Lower lobe of right lung (tissue), 2 donors: Measurements from ENCODE around the gene NFATC2. TPM values are rescaled to one million over a fixed set of nuclear protein-coding genes. Genes with fewer than 3 reads are reported as not detected.
"Not testable (repeated sequence)": the region's sequence is repeated elsewhere in the genome, so short reads cannot be mapped to it uniquely, and the experiment has no call there.

Experiments
- ATAC-seq, 2 donors: fragments of 200-7000 bp; cut with Tn5 transposase; one replicate each; pipeline ENCODE4 v1.9.1; 2020 to 2022; ENCODE audit warnings: mild to moderate bottlenecking in 2 of 2, moderate library complexity in 2 of 2
- DNase-seq: peaks from one replicate; pipeline ENCODE4 v3.0.0-alpha.2; 2020
- H3K27ac ChIP-seq: fragments of 200-600 bp; one replicate; pipeline ENCODE4 v1.8.0; 2022
- H3K27me3 ChIP-seq: fragments of 200-600 bp; one replicate; pipeline ENCODE4 v1.8.0; 2022; ENCODE audit warnings: low read depth
- H3K36me3 ChIP-seq: fragments of 200-600 bp; one replicate; pipeline ENCODE4 v1.8.0; 2022; ENCODE audit warnings: mild to moderate bottlenecking
- H3K4me1 ChIP-seq: fragments of 200-600 bp; one replicate; pipeline ENCODE4 v1.8.0; 2022
- H3K4me3 ChIP-seq: fragments of 200-600 bp; one replicate; pipeline ENCODE4 v1.8.0; 2022; ENCODE audit warnings: mild to moderate bottlenecking
- H3K9me3 ChIP-seq: fragments of 200-600 bp; one replicate; pipeline ENCODE4 v1.8.0; 2022
- intact Hi-C: fragments of 100-400 bp; cut with DNase I; formaldehyde crosslinking; loops from one replicate; pipeline ENCODE4 v1.11.0; 2022
- total RNA-seq: library from RNA; stranded (reverse); fragmentation: NEBNext Ultra II Directional; extraction: Animal tissue kit (Norgen Biotek cat#: 25700); gene quantifications from one replicate; pipeline ENCODE4 v1.2.1, GENCODE V29; 2021
- TF ChIP-seq, protein P1 (sequence below): fragments of 200-600 bp; IDR thresholded peaks from one replicate; pipeline ENCODE4 v1.8.0; 2022; ENCODE audit warnings: antibody characterized with exemption, mild to moderate bottlenecking
- donor health status: DM: no; HTN: yes; CAD: no; lungs with severe emphysema.

Gene NFATC2
- total RNA-seq, 1 donor from 2014 or later: 6.6 TPM

DNA sequence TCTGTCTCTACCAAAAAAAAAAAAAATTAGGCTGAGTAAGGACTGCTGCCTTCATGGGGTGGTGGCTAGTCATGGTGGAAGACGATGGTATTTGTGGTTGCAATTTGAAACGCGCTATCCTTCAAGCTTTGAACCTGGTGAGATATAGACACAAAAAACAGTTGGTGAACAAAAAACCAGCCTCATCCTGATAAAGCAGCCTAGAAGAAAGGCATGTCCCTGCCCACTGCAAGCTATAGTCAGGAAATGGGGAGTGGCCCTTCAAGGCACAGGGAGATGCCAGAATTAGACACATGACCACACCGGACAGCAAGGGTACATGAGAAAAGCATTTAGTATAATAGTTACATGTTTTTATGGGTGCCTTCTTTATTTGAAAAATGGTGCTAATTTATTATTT, 193.6 kb downstream of the NFATC2 start:
- TF ChIP-seq, protein P1, sequence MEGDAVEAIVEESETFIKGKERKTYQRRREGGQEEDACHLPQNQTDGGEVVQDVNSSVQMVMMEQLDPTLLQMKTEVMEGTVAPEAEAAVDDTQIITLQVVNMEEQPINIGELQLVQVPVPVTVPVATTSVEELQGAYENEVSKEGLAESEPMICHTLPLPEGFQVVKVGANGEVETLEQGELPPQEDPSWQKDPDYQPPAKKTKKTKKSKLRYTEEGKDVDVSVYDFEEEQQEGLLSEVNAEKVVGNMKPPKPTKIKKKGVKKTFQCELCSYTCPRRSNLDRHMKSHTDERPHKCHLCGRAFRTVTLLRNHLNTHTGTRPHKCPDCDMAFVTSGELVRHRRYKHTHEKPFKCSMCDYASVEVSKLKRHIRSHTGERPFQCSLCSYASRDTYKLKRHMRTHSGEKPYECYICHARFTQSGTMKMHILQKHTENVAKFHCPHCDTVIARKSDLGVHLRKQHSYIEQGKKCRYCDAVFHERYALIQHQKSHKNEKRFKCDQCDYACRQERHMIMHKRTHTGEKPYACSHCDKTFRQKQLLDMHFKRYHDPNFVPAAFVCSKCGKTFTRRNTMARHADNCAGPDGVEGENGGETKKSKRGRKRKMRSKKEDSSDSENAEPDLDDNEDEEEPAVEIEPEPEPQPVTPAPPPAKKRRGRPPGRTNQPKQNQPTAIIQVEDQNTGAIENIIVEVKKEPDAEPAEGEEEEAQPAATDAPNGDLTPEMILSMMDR: no peak
- Histone ChIP-seq H3K4me1 (no peaks in the 10 kb centered on the region), H3K36me3 (no peaks in the 10 kb centered on the region), H3K27ac (no peak overlapping the region), H3K27me3 (no peaks in the 10 kb centered on the region), H3K4me3 (no peak overlapping the region), H3K9me3 (no peaks in the 10 kb centered on the region)
- ATAC-seq (no peak), DNase-seq (no peak)
- intact Hi-C loops: no loop called here

- no peaks in the 10 kb centered on the region for H3K4me1 ChIP-seq
- TF ChIP-seq, protein P1: no peak
- H3K27ac ChIP-seq: no peak overlapping the region
- ATAC-seq: no peak
- no peaks in the 10 kb centered on the region for H3K36me3 ChIP-seq
- H3K27me3 ChIP-seq: no peaks in the 10 kb centered on the region
- H3K4me3 ChIP-seq: no peak overlapping the region
- no peak for DNase-seq
- H3K9me3 ChIP-seq: no peaks in the 10 kb centered on the region
- intact Hi-C loops: no loop called here
These were observed 194.7 kb downstream of the NFATC2 start for GRCh38 chr20:51347831-51348230.

DNA sequence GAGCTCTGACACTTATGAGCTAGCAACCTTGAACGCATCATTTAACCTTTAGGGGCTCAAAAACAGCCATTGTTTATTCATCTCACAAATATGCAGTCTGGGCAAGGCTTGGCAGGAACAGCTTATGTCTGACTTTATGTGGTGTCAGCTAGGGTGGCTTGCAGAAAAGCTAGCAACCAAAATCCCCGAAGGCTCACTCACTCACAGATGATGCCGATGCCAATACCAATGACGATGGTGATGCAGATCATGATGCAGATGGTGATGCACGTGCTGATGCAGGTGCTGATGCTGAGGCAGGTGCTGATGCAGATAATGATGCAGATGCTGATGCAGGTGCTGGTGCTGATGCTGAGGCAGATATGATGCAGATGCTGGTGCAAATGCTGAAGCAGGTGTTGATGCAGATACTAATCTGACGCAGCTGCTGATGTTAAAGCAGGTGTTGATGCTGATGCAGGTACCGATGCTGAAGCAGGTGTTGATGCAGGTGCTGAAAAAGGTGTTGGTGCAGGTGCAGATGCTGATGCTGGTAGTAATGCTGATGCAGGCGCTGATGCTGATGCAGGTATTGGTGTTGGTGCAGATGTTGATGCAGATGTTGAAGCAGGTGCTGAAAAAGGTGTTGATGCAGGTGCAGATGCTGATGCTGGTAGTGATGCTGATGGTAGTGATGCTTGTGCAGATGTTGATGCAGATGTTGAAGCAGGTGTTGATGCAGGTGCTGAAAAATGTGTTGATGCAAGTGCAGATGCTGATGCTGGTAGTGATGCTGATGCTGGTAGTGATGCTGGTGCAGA, 195.6 kb downstream of the NFATC2 start:
- no peaks in the 10 kb centered on the region for H3K4me1 ChIP-seq
- H3K4me3 ChIP-seq: no peak overlapping the region
- H3K36me3 ChIP-seq: no peaks in the 10 kb centered on the region
- DNase-seq: no peak
- no peak overlapping the region for H3K27ac ChIP-seq
- intact Hi-C loops: no loop called here
- TF ChIP-seq, protein P1: no peak
- H3K9me3 ChIP-seq: no peaks in the 10 kb centered on the region
- ATAC-seq: no peak
- no peaks in the 10 kb centered on the region for H3K27me3 ChIP-seq

DNA sequence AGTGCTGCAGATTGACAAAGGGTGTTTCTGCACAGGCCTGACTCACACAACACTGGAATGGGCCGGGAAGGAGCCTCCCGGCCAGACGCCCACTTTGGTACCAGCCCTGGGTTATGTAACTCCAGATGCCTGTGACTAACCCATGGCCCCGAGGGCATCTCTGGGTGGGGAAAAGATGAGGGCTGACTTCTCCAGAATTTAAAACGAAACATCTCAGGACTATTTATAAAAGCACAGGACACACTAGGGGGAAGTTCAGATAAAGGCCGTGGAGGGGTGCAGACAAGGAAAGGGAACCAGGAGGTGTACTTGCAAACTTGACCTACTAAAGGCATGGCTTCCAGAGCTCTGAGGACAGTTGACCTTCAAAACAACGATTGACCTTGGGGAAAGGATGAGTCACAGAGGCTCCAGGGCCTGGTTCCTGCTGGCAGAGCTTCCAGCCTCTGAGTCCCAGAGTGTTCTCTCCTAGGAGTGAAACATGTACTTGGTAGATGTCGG, 196.9 kb downstream of the NFATC2 start:
- TF ChIP-seq, protein P1: no peak
- no peak for DNase-seq
- no peaks in the 10 kb centered on the region for H3K9me3 ChIP-seq
- no peaks in the 10 kb centered on the region for H3K27me3 ChIP-seq
- peak in 1 of 2 donors; percentile 40 for ATAC-seq
- no peak overlapping the region for H3K4me3 ChIP-seq
- no peak overlapping the region for H3K27ac ChIP-seq
- no peaks in the 10 kb centered on the region for H3K4me1 ChIP-seq
- H3K36me3 ChIP-seq: no peaks in the 10 kb centered on the region
- intact Hi-C loops: no loop called here

- DNase-seq, ATAC-seq, intact Hi-C loops: not testable (repeated sequence)
These were observed 198.7 kb downstream of the NFATC2 start for GRCh38 chr20:51343802-51344201.

DNA sequence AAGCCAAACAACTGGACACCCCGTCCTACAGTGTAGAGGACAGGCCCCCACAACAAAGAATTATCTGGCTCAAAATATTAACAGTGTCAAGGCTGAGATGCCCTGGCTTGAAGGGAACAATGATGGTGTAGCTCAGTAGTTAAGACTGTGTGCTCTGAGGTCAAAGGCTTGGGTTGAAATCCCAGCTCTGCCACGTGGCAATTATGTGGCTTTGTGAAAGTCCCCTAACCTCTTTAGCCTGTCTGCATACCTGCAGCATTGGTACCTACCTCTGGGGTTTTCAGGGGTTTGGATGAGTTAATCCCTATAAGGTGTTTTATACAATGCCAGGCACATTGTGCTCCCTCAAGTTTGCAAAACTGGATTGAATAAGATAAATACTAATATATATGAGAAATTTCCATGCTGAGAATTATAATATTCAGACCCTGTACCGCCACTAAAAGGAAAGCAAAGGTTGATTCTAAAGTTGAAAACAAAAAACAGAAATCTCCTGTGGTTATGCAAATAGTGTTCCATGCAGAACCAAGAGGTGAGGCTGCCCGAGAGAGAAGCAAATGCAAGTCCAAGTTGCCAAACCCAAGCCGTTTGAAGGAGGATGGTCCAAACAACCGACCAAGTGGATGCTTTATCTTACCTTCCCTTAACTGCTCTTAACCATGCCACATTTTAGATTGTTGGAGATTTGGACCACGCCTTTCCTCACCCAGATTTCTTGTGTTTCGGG, 199.8 kb downstream of the NFATC2 start:
- no peak for DNase-seq
- TF ChIP-seq, protein P1: no peak
- H3K9me3 ChIP-seq: no peaks in the 10 kb centered on the region
- no peaks in the 10 kb centered on the region for H3K27me3 ChIP-seq
- H3K4me3 ChIP-seq: no peak overlapping the region
- no peak for ATAC-seq
- no peaks in the 10 kb centered on the region for H3K4me1 ChIP-seq
- intact Hi-C loops: no loop called here
- no peaks in the 10 kb centered on the region for H3K36me3 ChIP-seq
- H3K27ac ChIP-seq: no peak overlapping the region

More at GRCh38 chr20:51343802-51344201, 198.7 kb downstream of the NFATC2 start:
- H3K27me3 ChIP-seq, H3K4me1 ChIP-seq, H3K27ac ChIP-seq, H3K36me3 ChIP-seq, H3K9me3 ChIP-seq, H3K4me3 ChIP-seq: not testable (repeated sequence)
